ENCODE results near the gene EGLN3. TPM values are rescaled to one million over a fixed set of nuclear protein-coding genes. Genes with fewer than 3 reads are reported as not detected.

Gene EGLN3
- total RNA-seq, 1 donor from 2014 or later = 14.2 TPM

- peaks cover 23% of the 10 kb centered on the region for H3K4me1 Mint-ChIP-seq (ENCODE audit: unreplicated experiment)
- H3K4me3 Mint-ChIP-seq (ENCODE audit: unreplicated experiment) = peak overlapping the region; percentile 76
- H3K9me3 Mint-ChIP-seq (ENCODE audit: unreplicated experiment) = no peaks in the 10 kb centered on the region
- H3K36me3 Mint-ChIP-seq (ENCODE audit: low read depth, unreplicated experiment) = no peaks in the 10 kb centered on the region
- DNase-seq (ENCODE audit: low spot score) = no peak
- H3K27ac Mint-ChIP-seq (ENCODE audit: unreplicated experiment) = peak overlapping the region; percentile 3
- TF ChIP-seq CTCF (IDR thresholded peaks at IDR 0.05; ENCODE audit: unreplicated experiment) = no peak
- peaks cover 9% of the 10 kb centered on the region for H3K27me3 Mint-ChIP-seq (ENCODE audit: unreplicated experiment)
These were observed 1.9 kb downstream of the EGLN3 start for GRCh38 chr14:33948869-33949408.

GRCh38 chr14:33948145-33948868 is 2.6 kb downstream of the EGLN3 start:
- DNase-seq (ENCODE audit: low spot score) = no peak
- H3K27ac Mint-ChIP-seq (ENCODE audit: unreplicated experiment) = peak overlapping the region; percentile 3
- TF ChIP-seq CTCF (IDR thresholded peaks at IDR 0.05; ENCODE audit: unreplicated experiment) = no peak
- peaks cover 23% of the 10 kb centered on the region for H3K4me1 Mint-ChIP-seq (ENCODE audit: unreplicated experiment)
- H3K36me3 Mint-ChIP-seq (ENCODE audit: low read depth, unreplicated experiment) = no peaks in the 10 kb centered on the region
- H3K4me3 Mint-ChIP-seq (ENCODE audit: unreplicated experiment) = peak overlapping the region; percentile 76
- peaks cover 9% of the 10 kb centered on the region for H3K27me3 Mint-ChIP-seq (ENCODE audit: unreplicated experiment)
- no peaks in the 10 kb centered on the region for H3K9me3 Mint-ChIP-seq (ENCODE audit: unreplicated experiment)

- Mint-ChIP-seq H3K36me3 (ENCODE audit: low read depth, unreplicated experiment) (no peaks in the 10 kb centered on the region), H3K9me3 (ENCODE audit: unreplicated experiment) (no peaks in the 10 kb centered on the region), H3K27ac (ENCODE audit: unreplicated experiment) (no peak overlapping the region), H3K4me3 (ENCODE audit: unreplicated experiment) (no peak overlapping the region), H3K4me1 (ENCODE audit: unreplicated experiment) (peaks cover 23% of the 10 kb centered on the region), H3K27me3 (ENCODE audit: unreplicated experiment) (peaks cover 7% of the 10 kb centered on the region)
- no peak for TF ChIP-seq CTCF (IDR thresholded peaks at IDR 0.05; ENCODE audit: unreplicated experiment)
- DNase-seq (ENCODE audit: low spot score) = no peak
These were observed 4.0 kb downstream of the EGLN3 start for GRCh38 chr14:33946679-33947476.

GRCh38 chr14:33945210-33946088 is 5.4 kb downstream of the EGLN3 start:
- Mint-ChIP-seq H3K4me1 (ENCODE audit: unreplicated experiment) (peaks cover 17% of the 10 kb centered on the region), H3K4me3 (ENCODE audit: unreplicated experiment) (no peak overlapping the region), H3K9me3 (ENCODE audit: unreplicated experiment) (no peaks in the 10 kb centered on the region), H3K27me3 (ENCODE audit: unreplicated experiment) (no peaks in the 10 kb centered on the region), H3K27ac (ENCODE audit: unreplicated experiment) (no peak overlapping the region), H3K36me3 (ENCODE audit: low read depth, unreplicated experiment) (no peaks in the 10 kb centered on the region)
- TF ChIP-seq CTCF (IDR thresholded peaks at IDR 0.05; ENCODE audit: unreplicated experiment) = no peak
- DNase-seq (ENCODE audit: low spot score) = no peak
